Measurements from ENCODE around the gene CPT2. TPM values are rescaled to one million over a fixed set of nuclear protein-coding genes. Genes with fewer than 3 reads are reported as not detected.

CPT2 gene
- total RNA-seq, 3 donors from 2014 or later: 30.1 to 75.3 (median 52.3) TPM

- TF ChIP-seq CTCF (IDR thresholded peaks at IDR 0.05): no peak
- DNase-seq (no peak), ATAC-seq (no peak)
- Histone ChIP-seq H3K4me1 (ENCODE audit: low read depth) (no peaks in the 10 kb centered on the region), H3K36me3 (ENCODE audit: low read depth) (peaks cover 16% of the 10 kb centered on the region), H3K4me3 (no peak overlapping the region), H3K9me3 (peaks cover 14% of the 10 kb centered on the region)
- intact Hi-C loops (cut with DNase I, micrococcal nuclease): no loop called here
Observed at GRCh38 chr1:53210352-53210751, 13.7 kb downstream of the CPT2 start.

GRCh38 chr1:53210954-53211353, 14.3 kb downstream of the CPT2 start:
- intact Hi-C loops (cut with DNase I, micrococcal nuclease): no loop called here
- H3K9me3 ChIP-seq: peaks cover 8% of the 10 kb centered on the region
- H3K36me3 ChIP-seq (ENCODE audit: low read depth): peaks cover 16% of the 10 kb centered on the region
- H3K4me3 ChIP-seq: no peak overlapping the region
- H3K4me1 ChIP-seq (ENCODE audit: low read depth): no peaks in the 10 kb centered on the region
- no peak for TF ChIP-seq CTCF (IDR thresholded peaks at IDR 0.05)
- ATAC-seq (no peak), DNase-seq (no peak)

GRCh38 chr1:53214376-53214940, 17.8 kb downstream of the CPT2 start:
- DNase-seq (no peak), ATAC-seq (no peak)
- Histone ChIP-seq H3K4me3 (no peak overlapping the region), H3K4me1 (ENCODE audit: low read depth) (peaks cover 3% of the 10 kb centered on the region), H3K9me3 (no peaks in the 10 kb centered on the region), H3K36me3 (ENCODE audit: low read depth) (peaks cover 12% of the 10 kb centered on the region)
- TF ChIP-seq CTCF (IDR thresholded peaks at IDR 0.05): no peak
- intact Hi-C loops (cut with DNase I, micrococcal nuclease): no loop called here

- intact Hi-C loops (cut with DNase I, micrococcal nuclease): no loop called here
- ATAC-seq (no peak), DNase-seq (no peak)
- H3K36me3 ChIP-seq (ENCODE audit: low read depth): no peaks in the 10 kb centered on the region
- TF ChIP-seq CTCF (IDR thresholded peaks at IDR 0.05): no peak
- H3K4me3 ChIP-seq: no peak overlapping the region
- H3K4me1 ChIP-seq (ENCODE audit: low read depth): peaks cover 10% of the 10 kb centered on the region
- no peaks in the 10 kb centered on the region for H3K9me3 ChIP-seq
Observed at GRCh38 chr1:53218201-53218600, 21.6 kb downstream of the CPT2 start.

- Histone ChIP-seq H3K4me1 (ENCODE audit: low read depth) (peaks cover 10% of the 10 kb centered on the region), H3K4me3 (peak overlapping the region; percentile 58), H3K36me3 (ENCODE audit: low read depth) (no peaks in the 10 kb centered on the region), H3K9me3 (no peaks in the 10 kb centered on the region)
- intact Hi-C loops (cut with DNase I, micrococcal nuclease): no loop called here
- no peak for TF ChIP-seq CTCF (IDR thresholded peaks at IDR 0.05)
- no peak for ATAC-seq
- no peak for DNase-seq
Observed at GRCh38 chr1:53219711-53220110, 23.1 kb downstream of the CPT2 start.
